Heart left ventricle (tissue), 16 donors: ENCODE data around the gene CGB3. TPM values are rescaled to one million over a fixed set of nuclear protein-coding genes. Genes with fewer than 3 reads are reported as not detected.

Source experiments
- ATAC-seq, 4 donors: fragments of 200-7000 bp; cut with Tn5 transposase; one replicate each; pipeline ENCODE4 v1.9.1; 2020 to 2022; ENCODE audit warnings: moderate library complexity in 4 of 4, mild to moderate bottlenecking in 3 of 4, moderate number of reproducible peaks in 1 of 4
- DNase-seq, 5 donors: peaks; one replicate each; pipeline ENCODE4 v3.0.0-alpha.2; 2020
- H3K27ac ChIP-seq, 12 donors: fragments of 200-600 bp; sonication (generic) in 4 of 12; one replicate each; pipeline versions ENCODE4 v1.5.0 to v1.8.0; 2016 to 2022; ENCODE audit warnings: mild to moderate bottlenecking in 2 of 12
- H3K27me3 ChIP-seq, 9 donors: fragments of 200-600 bp; sonication (generic) in 2 of 9; one replicate each; pipeline versions ENCODE4 v1.5.1 to v1.8.0; 2016 to 2022; ENCODE audit warnings: mild to moderate bottlenecking in 3 of 9
- H3K36me3 ChIP-seq, 9 donors: fragments of 200-600 bp; sonication (generic) in 2 of 9; one replicate each; pipeline versions ENCODE4 v1.5.0 to v1.8.0; 2018 to 2022; ENCODE audit warnings: mild to moderate bottlenecking in 2 of 9
- H3K4me1 ChIP-seq, 12 donors: fragments of 200-600 bp; sonication (generic) in 4 of 12; one replicate each; pipeline versions ENCODE4 v1.5.0 to v1.8.0; 2016 to 2022; ENCODE audit warnings: mild to moderate bottlenecking in 3 of 12
- H3K4me3 ChIP-seq, 12 donors: fragments of 200-600 bp; sonication (generic) in 4 of 12; one replicate each; pipeline versions ENCODE4 v1.5.0 to v1.8.0; 2017 to 2022; ENCODE audit warnings: mild to moderate bottlenecking in 9 of 12, moderate library complexity in 4 of 12
- H3K9me3 ChIP-seq, 12 donors: fragments of 200-600 bp; sonication (generic) in 4 of 12; one replicate each; pipeline versions ENCODE4 v1.5.0 to v1.8.0; 2016 to 2022; ENCODE audit warnings: mild to moderate bottlenecking in 1 of 12
- CTCF ChIP-seq, 12 donors: fragments of 200-600 bp; sonication (generic) in 4 of 12; IDR thresholded peaks; one replicate each; pipeline versions ENCODE4 v1.5.0 to v1.8.0; 2018 to 2022; ENCODE audit warnings: antibody characterized with exemption in 12 of 12, mild to moderate bottlenecking in 5 of 12
- POLR2A ChIP-seq, 2 donors: fragments of 450-650 bp; IDR thresholded peaks; one replicate each; pipeline ENCODE4 v1.6.1; 2017; ENCODE audit warnings: antibody characterized with exemption in 2 of 2, mild to moderate bottlenecking in 2 of 2, moderate library complexity in 2 of 2
- WGBS, 4 donors: extraction: QIAGEN DNeasy Blood & Tissue Kit in 2 of 4; methylation state at CpG; one replicate each; pipeline versions ENCODE4 v1.1.5 to v1.1.7; 2013 to 2018; 5-methylcytosine and 5-hydroxymethylcytosine counted together
- intact Hi-C, 10 donors: fragments of 100-400 bp; cut with DNase I; formaldehyde crosslinking; loops; one replicate each; pipeline versions ENCODE4 v1.11.1 to v1.14.2; 2022
- polyA plus RNA-seq, 2 donors: library from polyadenylated mRNA; stranded (reverse); fragments of 200-250 nt; gene quantifications; one replicate each; pipeline ENCODE4 v1.2.3, GENCODE V29; 2013
- total RNA-seq, 9 donors: library from RNA; depleted of rRNA in 2 of 9; stranded (reverse); fragments of >200 nt in 2 of 9; fragmentation: NEBNext Ultra II Directional in 3 of 9; extraction: Animal tissue kit (Norgen Biotek cat#: 25700) in 3 of 9; gene quantifications; one replicate each; pipeline versions ENCODE4 v1.1.0 to v1.2.4, GENCODE V29; 2016 to 2023
- donor health status: ischemic (EF 13 %, LVEDD 7.1; RV severe dilation, severe dysfunction).
- donor health status: healthy with polysubstance abuse.
- donor health status: DM: no; HTN: yes; CAD: no.
- donor health status: DM: no; HTN: no; CAD: no.
- donor health status: ischemic (EF 25% LVEDD 6.9; RV normal size, moderate dysfunction).
- donor health status: ischemic (EF 25% LVEDD 5.7; RV mildly dilated, moderate dysfunction).
- donor health status: healthy.
- donor health status: DM: yes; HTN: yes; CAD: no.
- donor health status: ischemic (EF 35%, LVEDD 5.7; RV mildly dilated, moderate dysfunction).
- donor health status: nonischemic (EF 11% LVEDD 7.7; RV severe dilation, severe dysfunction).
- donor health status: DM: yes; HTN: yes; CAD: no.
- donor health status: PGD.
- donor health status: ischemic (EF 29% LVEDD 5.4; RV normal size, mild dysfunction).
- donor health status: nonischemic (EF 23%, LVEDD 6.1; RV moderate dilation, normal function).

The CGB3 gene
- total and polyA plus RNA-seq, 11 donors: not detected

GRCh38 chr19:49009828-49010227 lies 14.3 kb downstream of the CGB3 start:
- no peak for ATAC-seq
- H3K27me3 ChIP-seq: no peaks in the 10 kb centered on the region
- H3K4me3 ChIP-seq: no peak overlapping the region
- intact Hi-C loops: no loop called here
- DNase-seq: no peak
- no peaks in the 10 kb centered on the region for H3K4me1 ChIP-seq
- peaks cover 0 to 88% (median 72%) of the 10 kb centered on the region in 9 donors for H3K36me3 ChIP-seq
- H3K9me3 ChIP-seq: no peaks in the 10 kb centered on the region
- TF ChIP-seq POLR2A (IDR thresholded peaks at IDR 0.05): no peak
- no peak for TF ChIP-seq CTCF (IDR thresholded peaks at IDR 0.05)
- 93 to 97% (median 95%) methylated on average over 13 to 18 of the region's 18 CpGs for WGBS, 4 donors
- no peak overlapping the region for H3K27ac ChIP-seq

DNA sequence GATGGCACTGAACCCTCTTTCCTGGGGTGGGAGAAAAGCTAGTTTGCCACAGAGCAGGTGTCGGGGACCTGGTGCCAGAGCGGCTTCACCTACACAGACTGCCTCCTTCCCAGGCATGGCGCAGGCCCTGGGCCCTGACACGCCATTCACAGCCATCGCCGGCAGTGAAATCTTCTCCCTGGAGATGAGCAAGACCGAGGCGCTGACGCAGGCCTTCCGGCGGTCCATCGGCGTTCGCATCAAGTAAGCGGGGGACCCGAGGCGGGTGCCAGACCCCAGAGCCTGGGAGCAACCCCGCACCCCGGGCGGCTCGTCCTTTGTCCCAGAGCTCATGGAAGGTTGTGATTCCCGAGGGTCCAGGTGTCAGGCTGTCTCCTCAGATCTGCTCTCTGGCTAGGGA lies 17.2 kb downstream of the CGB3 start:
- Histone ChIP-seq H3K9me3 (no peaks in the 10 kb centered on the region), H3K4me1 (no peaks in the 10 kb centered on the region), H3K36me3 (peaks cover 0 to 93% (median 77%) of the 10 kb centered on the region in 9 donors), H3K27ac (no peak overlapping the region), H3K4me3 (no peak overlapping the region), H3K27me3 (no peaks in the 10 kb centered on the region)
- ATAC-seq: no peak
- TF ChIP-seq CTCF (IDR thresholded peaks at IDR 0.05) (no peak), POLR2A (IDR thresholded peaks at IDR 0.05) (no peak)
- DNase-seq: no peak
- intact Hi-C loops: no loop called here
- 95 to 98% (median 97%) methylated on average over 20 to 22 of the region's 22 CpGs for WGBS, 4 donors

GRCh38 chr19:49004964-49005614 lies 19.0 kb downstream of the CGB3 start:
- ATAC-seq (no peak), DNase-seq (peak in 1 of 5 donors; percentile 1)
- H3K36me3 ChIP-seq: peaks cover 0 to 81% (median 63%) of the 10 kb centered on the region in 9 donors
- H3K27me3 ChIP-seq: no peaks in the 10 kb centered on the region
- no peaks in the 10 kb centered on the region for H3K9me3 ChIP-seq
- no peaks in the 10 kb centered on the region for H3K4me1 ChIP-seq
- no peak overlapping the region for H3K27ac ChIP-seq
- intact Hi-C loops: no loop called here
- TF ChIP-seq CTCF (IDR thresholded peaks at IDR 0.05): no peak
- no peak for TF ChIP-seq POLR2A (IDR thresholded peaks at IDR 0.05)
- 95 to 99% (median 96%) methylated on average over 7 of the region's 7 CpGs for whole genome bisulfite sequencing, 4 donors
- no peak overlapping the region for H3K4me3 ChIP-seq

GRCh38 chr19:49004133-49004532 lies 20.0 kb downstream of the CGB3 start:
- DNase-seq (peak in 1 of 5 donors; percentile 8), ATAC-seq (no peak)
- Histone ChIP-seq H3K4me3 (no peak overlapping the region), H3K4me1 (peaks cover 0 to 3% (median 0%) of the 10 kb centered on the region in 12 donors), H3K36me3 (peaks cover 0 to 73% (median 54%) of the 10 kb centered on the region in 9 donors), H3K27ac (no peak overlapping the region), H3K9me3 (no peaks in the 10 kb centered on the region), H3K27me3 (no peaks in the 10 kb centered on the region)
- 94 to 100% (median 98%) methylated on average over 15 of the region's 15 CpGs for WGBS, 4 donors
- intact Hi-C loops: no loop called here
- TF ChIP-seq CTCF (IDR thresholded peaks at IDR 0.05) (no peak), POLR2A (IDR thresholded peaks at IDR 0.05) (no peak)
